Bronchial epithelial cell (primary cell): ENCODE measurements around the gene RASGRF2. TPM values are rescaled to one million over a fixed set of nuclear protein-coding genes. Genes with fewer than 3 reads are reported as not detected.

Experiments
- DNase-seq: peaks from one replicate; pipeline ENCODE4 v3.0.0-alpha.2; 2010; ENCODE audit warnings: low read depth
- FAIRE-seq: peaks from 2 replicates; lab custom pipeline; 2011; peaks lifted over from hg19 to GRCh38; lab: Jason Lieb, UNC
- H3K27me3 ChIP-seq: 2 replicates; pipeline ENCODE4 v1.5.1; 2011; ENCODE audit warnings: low read length; ENCODE audit not compliant: control insufficient read depth, insufficient read depth
- H3K36me3 ChIP-seq: 2 replicates; pipeline ENCODE4 v1.5.1; 2011; ENCODE audit warnings: low read length; ENCODE audit not compliant: control insufficient read depth, insufficient read depth
- H3K4me3 ChIP-seq: 2 replicates; pipeline ENCODE4 v1.5.1; 2011; ENCODE audit warnings: mild to moderate bottlenecking, low read depth, low read length, control low read depth
- total RNA-seq: library from RNA; depleted of rRNA; stranded (reverse); fragments of >200 nt; gene quantifications from 2 replicates; pipeline ENCODE4 v1.2.1, GENCODE V29; 2014
- TF ChIP-seq, protein P1 (sequence below): IDR thresholded peaks from 2 replicates; pipeline ENCODE4 v1.5.1; 2011; ENCODE audit warnings: mild to moderate bottlenecking, moderate library complexity, low read length, control low read depth, inconsistent platforms; ENCODE audit not compliant: insufficient read depth, severe bottlenecking

RASGRF2 gene
- total RNA-seq, 1 donor from 2014 or later = 0.53 TPM

DNA sequence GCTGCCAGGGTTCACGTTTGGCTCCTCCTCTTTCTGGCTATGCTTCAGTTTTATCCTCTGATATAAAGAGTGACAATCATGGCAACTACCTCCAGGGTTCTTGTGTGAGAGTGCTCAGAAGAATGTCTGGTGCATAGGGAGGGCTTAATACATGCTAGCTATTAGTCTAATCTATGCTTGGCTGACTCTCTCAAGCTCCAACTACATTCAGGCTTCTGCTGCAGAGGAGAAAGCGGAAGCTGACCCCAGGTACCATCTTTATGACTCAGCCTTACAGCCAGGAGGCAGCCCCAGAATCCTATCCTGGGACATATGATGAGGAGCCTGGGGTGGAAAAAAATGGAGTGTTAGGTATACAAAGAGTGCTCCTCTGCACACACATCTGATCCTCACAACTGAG is 32.1 kb upstream of the RASGRF2 start:
- Histone ChIP-seq H3K36me3 (no peaks in the 10 kb centered on the region), H3K27me3 (no peaks in the 10 kb centered on the region), H3K4me3 (no peak overlapping the region)
- TF ChIP-seq, protein P1, sequence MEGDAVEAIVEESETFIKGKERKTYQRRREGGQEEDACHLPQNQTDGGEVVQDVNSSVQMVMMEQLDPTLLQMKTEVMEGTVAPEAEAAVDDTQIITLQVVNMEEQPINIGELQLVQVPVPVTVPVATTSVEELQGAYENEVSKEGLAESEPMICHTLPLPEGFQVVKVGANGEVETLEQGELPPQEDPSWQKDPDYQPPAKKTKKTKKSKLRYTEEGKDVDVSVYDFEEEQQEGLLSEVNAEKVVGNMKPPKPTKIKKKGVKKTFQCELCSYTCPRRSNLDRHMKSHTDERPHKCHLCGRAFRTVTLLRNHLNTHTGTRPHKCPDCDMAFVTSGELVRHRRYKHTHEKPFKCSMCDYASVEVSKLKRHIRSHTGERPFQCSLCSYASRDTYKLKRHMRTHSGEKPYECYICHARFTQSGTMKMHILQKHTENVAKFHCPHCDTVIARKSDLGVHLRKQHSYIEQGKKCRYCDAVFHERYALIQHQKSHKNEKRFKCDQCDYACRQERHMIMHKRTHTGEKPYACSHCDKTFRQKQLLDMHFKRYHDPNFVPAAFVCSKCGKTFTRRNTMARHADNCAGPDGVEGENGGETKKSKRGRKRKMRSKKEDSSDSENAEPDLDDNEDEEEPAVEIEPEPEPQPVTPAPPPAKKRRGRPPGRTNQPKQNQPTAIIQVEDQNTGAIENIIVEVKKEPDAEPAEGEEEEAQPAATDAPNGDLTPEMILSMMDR = no peak
- FAIRE-seq (peak; percentile 43), DNase-seq (no peak)

DNA sequence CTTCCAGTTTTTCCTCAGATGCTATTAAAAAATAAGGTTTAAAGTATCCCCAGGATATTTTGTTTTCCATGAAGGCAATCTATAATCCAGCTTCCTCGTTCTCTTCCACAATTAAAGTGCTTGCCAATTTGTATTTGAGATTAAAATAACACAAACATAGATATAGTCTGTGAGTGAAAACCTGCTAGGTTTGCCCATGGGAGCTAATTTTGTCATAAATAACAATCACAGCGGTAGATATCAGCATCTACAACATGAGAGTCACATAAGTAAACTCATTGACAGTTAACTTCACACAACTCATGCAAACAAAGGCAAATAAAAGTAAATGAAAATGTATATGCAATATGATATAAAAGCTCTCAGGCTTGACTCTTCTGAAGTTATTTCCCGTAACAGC is 29.2 kb upstream of the RASGRF2 start:
- DNase-seq = no peak
- H3K36me3 ChIP-seq = no peaks in the 10 kb centered on the region
- no peak overlapping the region for H3K4me3 ChIP-seq
- FAIRE-seq = no peak
- no peaks in the 10 kb centered on the region for H3K27me3 ChIP-seq
- TF ChIP-seq, protein P1 = no peak

DNA sequence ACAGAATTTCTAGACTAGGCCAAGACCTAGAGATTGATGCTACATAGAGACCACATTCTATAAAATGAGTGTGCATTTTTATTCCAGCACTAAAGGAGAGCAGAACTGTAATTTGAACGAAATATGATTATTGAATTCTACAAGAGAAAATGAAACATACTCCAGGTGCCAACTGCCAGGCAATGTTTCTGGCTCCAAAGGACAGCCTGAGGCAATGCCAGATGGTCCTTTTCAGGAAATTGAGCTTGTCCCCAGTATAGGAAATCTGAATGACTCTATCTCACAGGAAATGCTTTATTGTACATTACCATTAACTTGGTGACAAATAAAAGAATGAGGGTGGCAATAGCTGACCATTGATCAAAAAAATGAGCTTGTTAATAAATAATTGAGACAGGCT is 28.8 kb upstream of the RASGRF2 start:
- TF ChIP-seq, protein P1 = no peak
- FAIRE-seq (no peak), DNase-seq (no peak)
- no peaks in the 10 kb centered on the region for H3K27me3 ChIP-seq
- no peaks in the 10 kb centered on the region for H3K36me3 ChIP-seq
- H3K4me3 ChIP-seq = no peak overlapping the region

DNA sequence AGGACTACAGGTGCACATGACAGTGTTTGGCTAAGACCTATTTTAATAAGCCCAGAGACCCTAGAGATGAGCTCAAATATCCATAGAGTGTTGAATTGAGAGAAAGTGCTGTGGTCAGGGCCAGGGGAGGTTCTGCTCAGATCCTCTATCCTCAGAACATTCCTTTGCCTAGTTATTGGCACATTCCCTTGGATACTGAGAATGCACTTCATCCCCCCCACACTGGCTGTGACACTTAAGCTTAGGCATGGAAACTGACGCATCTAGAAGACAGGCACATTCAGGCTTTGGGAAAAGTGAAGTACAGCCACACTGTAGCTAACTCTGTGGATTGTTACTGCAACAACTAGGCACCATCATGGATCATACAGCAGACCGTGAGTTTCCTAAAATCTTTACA is 27.1 kb upstream of the RASGRF2 start:
- Histone ChIP-seq H3K36me3 (no peaks in the 10 kb centered on the region), H3K27me3 (no peaks in the 10 kb centered on the region), H3K4me3 (no peak overlapping the region)
- DNase-seq = no peak
- FAIRE-seq = no peak
- TF ChIP-seq, protein P1 = no peak

DNA sequence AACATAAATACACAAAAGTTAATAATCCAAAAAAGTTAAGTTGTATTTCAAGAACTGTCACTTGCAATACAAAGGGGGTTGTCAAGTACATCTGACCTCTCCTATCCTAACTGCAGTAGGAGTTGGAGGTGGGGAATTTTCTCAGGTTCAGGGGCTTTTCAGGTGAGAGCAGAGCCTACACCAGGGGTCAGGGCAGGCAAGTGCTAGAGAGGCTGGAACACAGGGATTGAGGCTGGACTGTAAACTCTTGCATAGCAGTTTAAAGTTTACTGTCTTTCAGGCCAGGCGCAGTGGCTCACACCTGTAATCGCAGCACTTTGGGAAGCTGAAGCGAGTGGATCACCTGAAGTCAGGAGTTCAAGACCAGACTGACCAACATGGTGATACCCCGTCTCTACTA is 25.4 kb upstream of the RASGRF2 start:
- H3K27me3 ChIP-seq = no peaks in the 10 kb centered on the region
- DNase-seq (no peak), FAIRE-seq (no peak)
- TF ChIP-seq, protein P1 = no peak
- no peaks in the 10 kb centered on the region for H3K36me3 ChIP-seq
- no peak overlapping the region for H3K4me3 ChIP-seq

DNA sequence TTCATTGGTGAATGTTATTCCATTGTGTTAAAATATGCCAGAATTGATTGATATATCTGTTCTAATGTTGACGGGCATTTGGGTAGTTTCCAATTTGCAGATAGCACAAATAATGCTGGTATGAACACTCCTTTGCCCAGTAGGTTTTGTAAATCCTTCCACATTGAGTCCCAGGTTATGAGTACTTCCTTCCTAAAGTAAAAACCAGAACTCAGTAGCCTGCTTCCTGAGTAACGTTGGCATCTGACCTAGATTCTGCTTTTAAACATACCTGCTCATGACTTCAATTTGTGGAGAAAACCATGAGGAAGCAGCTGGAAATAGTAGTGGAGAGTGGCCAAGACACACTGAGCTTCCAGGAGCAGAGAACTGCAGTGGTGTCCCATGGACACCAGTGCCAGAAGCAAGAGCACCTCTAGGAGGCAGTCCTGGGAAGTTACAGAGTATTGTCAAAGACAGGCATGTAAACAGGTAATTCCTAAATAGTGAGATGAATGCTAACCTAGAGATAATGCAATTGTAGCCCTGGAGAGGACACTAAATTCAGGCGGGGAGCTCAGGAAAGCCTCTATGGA is 24.3 kb upstream of the RASGRF2 start:
- no peaks in the 10 kb centered on the region for H3K27me3 ChIP-seq
- DNase-seq (no peak), FAIRE-seq (no peak)
- no peak overlapping the region for H3K4me3 ChIP-seq
- TF ChIP-seq, protein P1 = peak; percentile 20
- no peaks in the 10 kb centered on the region for H3K36me3 ChIP-seq
